MM.1S (cell line): ENCODE data around the gene MLLT10.

Source experiments
- EZH2 ChIP-seq: fragments of 300-600 bp; sonication (generic); optimal IDR thresholded peaks from 2 replicates; pipeline ENCODE3; 2017; ENCODE audit warnings: low read depth, mild to moderate bottlenecking, antibody characterized with exemption, low read length, mixed read lengths
- EZH2phosphoT487 ChIP-seq: fragments of 300-600 bp; sonication (generic); IDR thresholded peaks from 2 replicates; pipeline ENCODE4 v1.6.1; 2018; ENCODE audit warnings: antibody characterized with exemption, low read length
- TF ChIP-seq, protein P1 (sequence below): fragments of 300-600 bp; sonication (generic); IDR thresholded peaks from 2 replicates; pipeline ENCODE4 v1.5.1; 2016; ENCODE audit warnings: antibody characterized with exemption, low read length, mixed read lengths

DNA sequence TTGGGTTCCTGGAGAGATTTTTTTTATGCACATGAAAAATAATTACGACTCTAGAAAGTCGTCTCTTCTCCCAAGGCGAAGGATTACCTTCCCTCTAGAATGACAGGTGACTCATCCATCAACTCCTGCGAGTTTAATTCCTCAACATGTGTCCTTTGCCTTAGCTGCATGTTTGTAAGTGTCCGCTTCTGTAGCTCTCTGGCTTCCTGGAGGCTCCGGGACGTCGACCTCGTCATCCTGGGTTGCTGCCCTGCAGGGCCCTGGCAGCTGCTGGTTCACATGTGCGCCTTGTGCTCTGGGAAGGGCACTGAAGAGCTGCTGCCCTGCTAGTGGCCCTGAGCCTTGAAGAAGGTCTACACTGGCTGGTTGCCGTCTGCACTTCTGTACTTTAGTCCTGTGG lies 210.2 kb downstream of the MLLT10 start:
- TF ChIP-seq, protein P1, sequence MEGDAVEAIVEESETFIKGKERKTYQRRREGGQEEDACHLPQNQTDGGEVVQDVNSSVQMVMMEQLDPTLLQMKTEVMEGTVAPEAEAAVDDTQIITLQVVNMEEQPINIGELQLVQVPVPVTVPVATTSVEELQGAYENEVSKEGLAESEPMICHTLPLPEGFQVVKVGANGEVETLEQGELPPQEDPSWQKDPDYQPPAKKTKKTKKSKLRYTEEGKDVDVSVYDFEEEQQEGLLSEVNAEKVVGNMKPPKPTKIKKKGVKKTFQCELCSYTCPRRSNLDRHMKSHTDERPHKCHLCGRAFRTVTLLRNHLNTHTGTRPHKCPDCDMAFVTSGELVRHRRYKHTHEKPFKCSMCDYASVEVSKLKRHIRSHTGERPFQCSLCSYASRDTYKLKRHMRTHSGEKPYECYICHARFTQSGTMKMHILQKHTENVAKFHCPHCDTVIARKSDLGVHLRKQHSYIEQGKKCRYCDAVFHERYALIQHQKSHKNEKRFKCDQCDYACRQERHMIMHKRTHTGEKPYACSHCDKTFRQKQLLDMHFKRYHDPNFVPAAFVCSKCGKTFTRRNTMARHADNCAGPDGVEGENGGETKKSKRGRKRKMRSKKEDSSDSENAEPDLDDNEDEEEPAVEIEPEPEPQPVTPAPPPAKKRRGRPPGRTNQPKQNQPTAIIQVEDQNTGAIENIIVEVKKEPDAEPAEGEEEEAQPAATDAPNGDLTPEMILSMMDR, result no peak
- TF ChIP-seq EZH2phosphoT487, result no peak
- no peak for TF ChIP-seq EZH2
